ENCODE data around the gene PKHD1.
A peak's percentile ranks its signal among the peaks of the same experiment; 100 is the strongest.
"Not testable (repeated sequence)": the region's sequence is repeated elsewhere in the genome, so short reads cannot be mapped to it uniquely, and the experiment has no call there.

Gene PKHD1

DNA sequence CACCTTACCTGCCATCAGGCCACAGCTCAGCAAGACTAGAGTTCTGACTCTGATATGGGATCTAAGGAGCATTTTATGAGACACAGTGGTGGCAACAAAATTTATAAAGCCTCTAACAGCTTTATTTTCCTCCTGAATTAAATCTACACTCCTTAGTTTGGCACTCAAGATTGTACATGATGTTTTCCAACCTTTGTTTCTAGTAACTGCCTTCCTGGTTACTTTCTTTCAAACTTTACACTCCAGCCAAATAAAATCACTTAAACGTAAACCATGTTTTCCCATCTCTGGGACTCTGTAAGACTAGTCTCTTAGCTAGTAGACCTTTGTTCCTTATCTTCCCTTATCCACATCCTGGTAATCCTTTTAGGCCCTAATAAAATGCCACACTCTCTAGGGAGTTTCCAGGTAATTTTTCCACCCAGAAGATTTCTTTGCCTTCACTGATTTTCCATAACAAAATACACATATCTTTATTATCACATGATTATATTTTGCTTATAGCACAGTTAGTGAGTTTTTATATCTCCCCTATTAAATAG is 92.1 kb downstream of the PKHD1 start:
- DNase-seq (ENCODE audit: low spot score) = no peak

GRCh38 chr6:51992876-51993275 is 94.5 kb downstream of the PKHD1 start:
- DNase-seq (ENCODE audit: low spot score) = no peak

- no peak for DNase-seq (ENCODE audit: low spot score)
Observed at GRCh38 chr6:51989789-51990188, 97.6 kb downstream of the PKHD1 start.

DNA sequence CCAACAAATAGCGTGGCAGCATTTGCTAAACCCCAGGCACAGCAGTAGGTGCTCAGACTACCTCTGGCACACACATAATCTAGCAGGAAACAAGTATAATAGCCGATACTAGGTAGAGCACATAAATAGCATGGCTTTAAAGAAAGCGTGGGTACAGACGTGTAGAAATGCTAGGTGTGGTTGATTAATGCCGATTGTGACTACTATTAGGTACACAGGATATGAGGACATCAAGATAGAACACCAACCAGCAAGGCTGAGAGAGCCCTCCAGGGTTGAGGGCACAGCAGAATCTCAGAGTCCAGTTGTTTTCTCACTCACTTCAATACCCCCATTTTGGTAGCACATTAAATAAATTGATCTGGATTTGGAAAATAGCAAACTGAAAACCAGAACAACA is 100.5 kb downstream of the PKHD1 start:
- no peak for DNase-seq (ENCODE audit: low spot score)

GRCh38 chr6:51983564-51983963 is 103.8 kb downstream of the PKHD1 start:
- no peak for DNase-seq (ENCODE audit: low spot score)

GRCh38 chr6:51982695-51983094 is 104.7 kb downstream of the PKHD1 start:
- not testable (repeated sequence) for DNase-seq (ENCODE audit: low spot score)

- no peak for DNase-seq (ENCODE audit: low spot score)
Observed at GRCh38 chr6:51976374-51976773, 111.0 kb downstream of the PKHD1 start.

DNA sequence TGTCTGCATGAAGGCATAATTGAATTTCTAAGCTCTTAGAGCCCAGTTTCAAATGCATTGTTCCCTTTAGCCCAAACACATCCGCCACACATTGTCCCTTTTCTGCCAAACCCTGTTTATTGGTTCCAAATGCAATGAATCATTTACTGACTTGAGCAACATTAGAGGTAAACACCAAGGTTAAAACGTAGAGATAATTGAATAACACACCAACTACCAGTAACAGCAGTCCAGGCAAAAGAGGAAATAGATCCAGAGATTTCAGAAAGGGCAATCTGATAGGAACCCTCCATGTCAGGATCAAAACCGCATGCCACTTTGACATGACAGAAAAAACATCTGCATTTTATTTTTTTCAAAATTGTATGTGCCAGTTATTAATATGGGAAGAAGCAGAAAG is 114.8 kb downstream of the PKHD1 start:
- no peak for DNase-seq (ENCODE audit: low spot score)

GRCh38 chr6:51968265-51968664 is 119.1 kb downstream of the PKHD1 start:
- DNase-seq (ENCODE audit: low spot score) = no peak

- no peak for DNase-seq (ENCODE audit: low spot score)
Observed at GRCh38 chr6:51965222-51965801, 122.1 kb downstream of the PKHD1 start.

DNA sequence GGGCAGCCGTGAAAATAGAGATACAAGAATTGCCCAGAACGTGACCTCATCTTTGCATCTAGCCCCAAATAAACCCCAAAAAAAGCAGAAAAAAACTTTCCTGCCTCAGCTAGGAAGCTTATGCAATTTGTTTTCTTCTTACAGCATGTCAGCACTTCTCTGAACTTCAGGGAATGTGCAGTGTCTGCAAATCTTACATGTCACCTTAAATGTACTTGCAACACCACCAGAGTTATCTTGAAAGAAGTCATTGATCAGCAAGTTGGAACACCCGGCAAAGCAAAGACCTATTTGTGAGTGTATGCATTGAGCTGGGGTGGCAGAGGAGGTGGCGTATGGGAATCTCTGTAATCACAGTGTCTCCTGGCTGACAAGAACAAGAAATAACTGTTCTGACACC is 123.4 kb downstream of the PKHD1 start:
- no peak for DNase-seq (ENCODE audit: low spot score)

DNA sequence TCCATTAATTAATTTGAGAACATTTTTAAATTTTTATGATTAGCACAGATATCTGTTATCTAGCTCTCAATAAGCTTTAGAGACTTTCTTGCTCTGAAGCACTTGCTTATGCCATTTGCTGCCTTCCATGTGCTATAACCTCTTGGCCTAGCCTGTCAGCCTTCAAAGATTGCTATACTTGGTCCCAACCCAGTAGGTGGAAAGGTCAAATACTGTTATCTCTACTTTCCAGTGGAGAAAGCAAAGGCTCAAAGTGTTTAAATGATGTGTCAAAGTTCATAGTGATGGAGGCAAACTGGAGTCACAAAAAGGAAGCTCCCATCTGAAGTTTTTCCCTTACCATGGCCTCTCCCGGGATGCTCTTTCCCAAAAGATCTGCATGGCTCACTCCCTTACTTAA is 125.1 kb downstream of the PKHD1 start:
- no peak for DNase-seq (ENCODE audit: low spot score)

DNA sequence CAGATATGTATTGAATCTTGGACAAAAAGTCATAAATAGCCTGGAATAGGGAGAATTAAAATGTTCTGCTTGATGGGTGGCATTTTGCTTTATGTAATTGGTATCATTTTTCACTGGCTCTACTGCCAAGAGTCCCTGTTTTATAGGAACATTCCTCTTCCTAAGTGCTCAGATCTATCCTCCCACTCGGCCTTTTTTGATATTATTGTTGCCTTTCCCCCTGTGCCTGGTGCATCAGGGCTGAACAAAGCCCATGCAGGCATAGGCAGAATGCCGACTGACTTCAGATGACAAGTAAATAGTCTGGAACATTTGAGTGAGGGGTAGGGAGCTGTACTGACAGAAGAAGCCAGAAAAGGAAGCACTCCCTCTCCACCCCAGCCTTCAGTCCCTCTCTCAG is 127.0 kb downstream of the PKHD1 start:
- DNase-seq (ENCODE audit: low spot score) = no peak

GRCh38 chr6:51959744-51960383 is 127.5 kb downstream of the PKHD1 start:
- DNase-seq (ENCODE audit: low spot score) = peak; percentile 26

DNA sequence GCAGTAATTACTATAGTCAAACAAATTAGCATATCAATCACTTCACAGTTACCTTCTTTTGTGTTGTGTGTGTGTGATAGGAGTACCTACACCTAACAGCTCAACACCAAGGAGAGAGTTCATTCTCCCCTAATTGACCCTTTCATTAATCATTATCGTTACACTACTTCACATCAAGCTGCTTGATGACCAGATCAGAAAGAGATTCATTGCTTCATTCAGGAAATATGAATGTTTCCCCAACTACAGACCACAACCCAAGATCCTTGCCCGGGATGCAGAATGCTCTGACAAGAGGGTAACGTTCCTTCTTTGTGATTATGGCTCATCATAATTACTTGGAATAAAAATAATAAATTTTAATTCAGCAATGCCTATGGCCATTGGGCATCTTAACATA is 132.7 kb downstream of the PKHD1 start:
- DNase-seq (ENCODE audit: low spot score) = no peak

- DNase-seq (ENCODE audit: low spot score) = no peak
Observed at GRCh38 chr6:51953246-51953645, 134.2 kb downstream of the PKHD1 start.

- DNase-seq (ENCODE audit: low spot score) = no peak
Observed at GRCh38 chr6:51951924-51952323, 135.5 kb downstream of the PKHD1 start.

- DNase-seq (ENCODE audit: low spot score) = no peak
Observed at GRCh38 chr6:51949526-51949925, 137.9 kb downstream of the PKHD1 start.

DNA sequence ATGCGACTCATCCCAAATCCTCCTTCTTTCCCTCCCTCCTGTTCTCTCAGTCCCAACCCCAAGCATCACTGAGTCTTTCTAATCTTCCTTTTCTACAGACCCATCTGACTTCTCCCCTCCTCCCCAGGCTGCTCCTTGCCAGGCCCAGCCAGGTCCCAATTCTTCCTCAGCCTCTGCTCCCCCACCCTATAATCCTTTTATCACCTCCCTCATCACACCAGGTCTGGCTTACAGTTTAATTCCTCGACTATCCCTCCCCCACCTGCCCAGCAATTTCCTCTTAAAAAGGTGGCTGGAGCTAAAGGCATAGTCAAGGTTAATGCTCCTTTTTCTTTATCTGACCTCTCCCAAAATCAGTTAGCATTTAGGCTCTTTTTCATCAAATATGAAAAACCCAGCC is 147.7 kb downstream of the PKHD1 start:
- DNase-seq (ENCODE audit: low spot score) = not testable (repeated sequence)

- no peak for DNase-seq (ENCODE audit: low spot score)
Observed at GRCh38 chr6:51936531-51937290, 150.7 kb downstream of the PKHD1 start.

- peak; percentile 43 for DNase-seq (ENCODE audit: low spot score)
Observed at GRCh38 chr6:51934098-51934497, 153.3 kb downstream of the PKHD1 start.

- no peak for DNase-seq (ENCODE audit: low spot score)
Observed at GRCh38 chr6:51932956-51933355, 154.5 kb downstream of the PKHD1 start.

- no peak for DNase-seq (ENCODE audit: low spot score)
Observed at GRCh38 chr6:51930602-51931001, 156.8 kb downstream of the PKHD1 start.
